ENCODE measurements around the gene COL23A1.
"Not testable (repeated sequence)": the region's sequence is repeated elsewhere in the genome, so short reads cannot be mapped to it uniquely, and the experiment has no call there.

Gene COL23A1

GRCh38 chr5:178381921-178382695, 208.1 kb downstream of the COL23A1 start:
- no peak overlapping the region for H3K27ac Mint-ChIP-seq
- H3K36me3 Mint-ChIP-seq (ENCODE audit: low read depth), result no peaks in the 10 kb centered on the region
- H3K4me1 Mint-ChIP-seq (ENCODE audit: low read depth), result no peaks in the 10 kb centered on the region

DNA sequence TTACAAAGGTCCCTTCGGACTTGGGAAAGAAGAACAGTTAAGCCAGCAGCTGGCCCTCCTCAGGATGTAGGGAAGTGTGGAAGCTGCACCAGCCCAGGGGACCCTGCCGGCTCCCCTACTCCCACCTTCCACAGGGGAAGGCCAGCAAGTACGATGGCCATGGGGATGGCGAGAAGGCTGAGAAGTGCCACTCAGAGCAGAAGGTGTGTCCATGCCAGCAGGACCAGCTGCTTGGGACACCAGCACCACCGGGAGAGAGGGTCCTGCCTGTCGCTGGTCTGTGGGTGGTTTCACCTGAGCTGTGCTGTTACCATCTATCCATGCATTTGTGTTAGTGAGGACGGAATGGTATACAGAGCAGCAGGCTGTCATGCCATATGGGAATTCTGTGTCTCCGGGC, 209.0 kb downstream of the COL23A1 start:
- Mint-ChIP-seq H3K36me3 (ENCODE audit: low read depth) (no peaks in the 10 kb centered on the region), H3K4me3 (no peak overlapping the region), H3K27me3 (ENCODE audit: low read depth) (no peaks in the 10 kb centered on the region), H3K27ac (no peak overlapping the region), H3K4me1 (ENCODE audit: low read depth) (no peaks in the 10 kb centered on the region), H3K9me3 (no peaks in the 10 kb centered on the region)

More at GRCh38 chr5:178381921-178382695, 208.1 kb downstream of the COL23A1 start:
- H3K9me3 Mint-ChIP-seq, result no peaks in the 10 kb centered on the region
- no peak overlapping the region for H3K4me3 Mint-ChIP-seq
- no peaks in the 10 kb centered on the region for H3K27me3 Mint-ChIP-seq (ENCODE audit: low read depth)

GRCh38 chr5:178380541-178381074, 209.6 kb downstream of the COL23A1 start:
- Mint-ChIP-seq H3K27ac (no peak overlapping the region), H3K36me3 (ENCODE audit: low read depth) (no peaks in the 10 kb centered on the region), H3K9me3 (no peaks in the 10 kb centered on the region), H3K27me3 (ENCODE audit: low read depth) (no peaks in the 10 kb centered on the region), H3K4me3 (no peak overlapping the region), H3K4me1 (ENCODE audit: low read depth) (no peaks in the 10 kb centered on the region)

DNA sequence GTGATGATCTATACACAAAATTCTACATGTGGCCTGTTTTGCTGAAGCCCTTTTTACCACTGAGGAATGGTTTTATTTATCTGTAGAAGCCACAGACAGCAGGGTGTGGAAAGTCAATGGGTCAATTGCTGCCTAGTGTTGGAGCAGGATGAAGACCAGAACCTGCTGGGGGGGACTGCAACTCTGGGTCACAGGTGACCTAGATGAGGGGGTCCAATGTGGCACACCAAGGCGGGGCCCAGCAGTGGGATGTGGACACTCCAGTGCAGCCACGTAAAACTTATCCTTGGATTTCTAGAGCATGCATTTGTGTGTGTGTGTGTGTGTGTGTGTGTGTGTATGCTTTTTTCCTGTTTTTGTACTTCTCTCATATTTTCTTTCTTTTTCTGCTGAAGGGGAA, 210.1 kb downstream of the COL23A1 start:
- Mint-ChIP-seq H3K27me3 (ENCODE audit: low read depth) (no peaks in the 10 kb centered on the region), H3K9me3 (no peaks in the 10 kb centered on the region), H3K36me3 (ENCODE audit: low read depth) (no peaks in the 10 kb centered on the region), H3K4me3 (no peak overlapping the region), H3K27ac (no peak overlapping the region), H3K4me1 (ENCODE audit: low read depth) (no peaks in the 10 kb centered on the region)

GRCh38 chr5:178378527-178379484, 211.4 kb downstream of the COL23A1 start:
- Mint-ChIP-seq H3K36me3 (ENCODE audit: low read depth) (no peaks in the 10 kb centered on the region), H3K9me3 (no peaks in the 10 kb centered on the region), H3K27me3 (ENCODE audit: low read depth) (no peaks in the 10 kb centered on the region), H3K27ac (no peak overlapping the region), H3K4me1 (ENCODE audit: low read depth) (no peaks in the 10 kb centered on the region), H3K4me3 (no peak overlapping the region)

- Mint-ChIP-seq H3K27me3 (ENCODE audit: low read depth) (no peaks in the 10 kb centered on the region), H3K9me3 (no peaks in the 10 kb centered on the region), H3K4me3 (no peak overlapping the region), H3K4me1 (ENCODE audit: low read depth) (no peaks in the 10 kb centered on the region), H3K36me3 (ENCODE audit: low read depth) (no peaks in the 10 kb centered on the region), H3K27ac (no peak overlapping the region)
Measured at GRCh38 chr5:178377583-178378270, 212.5 kb downstream of the COL23A1 start.

DNA sequence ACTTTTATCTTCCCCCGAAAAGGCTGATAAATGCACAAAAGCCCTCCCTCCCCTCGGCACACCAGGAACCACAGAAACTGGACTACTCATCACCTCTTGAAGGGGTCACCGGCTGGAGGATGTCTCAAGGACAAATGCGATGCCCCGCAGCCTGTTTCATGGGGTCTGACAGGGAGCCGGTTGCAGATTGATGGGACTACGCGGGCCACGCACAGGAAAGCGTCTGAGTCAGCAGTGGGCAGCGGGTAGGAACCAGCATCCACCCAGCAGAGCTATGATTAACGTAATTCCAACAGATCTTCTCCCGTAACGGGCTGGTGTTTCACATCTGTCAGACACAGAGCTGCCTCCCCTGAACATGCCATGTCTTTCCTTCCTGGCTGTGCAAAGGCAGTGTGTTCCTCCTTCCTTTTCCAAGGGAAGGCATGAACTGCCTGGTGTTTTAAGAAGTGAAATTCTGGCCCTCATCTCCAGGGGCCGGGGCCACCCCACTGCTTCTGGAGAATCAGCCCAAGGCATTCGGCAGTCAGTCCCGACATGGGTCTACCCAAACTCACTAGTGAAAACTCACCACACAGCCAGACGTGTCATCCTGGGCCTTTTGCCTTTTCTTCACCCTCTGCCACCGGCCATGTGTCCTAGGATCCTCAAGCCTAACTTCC, 213.1 kb downstream of the COL23A1 start:
- Mint-ChIP-seq H3K4me1 (ENCODE audit: low read depth) (no peaks in the 10 kb centered on the region), H3K27ac (no peak overlapping the region), H3K9me3 (no peaks in the 10 kb centered on the region), H3K4me3 (no peak overlapping the region), H3K36me3 (ENCODE audit: low read depth) (no peaks in the 10 kb centered on the region), H3K27me3 (ENCODE audit: low read depth) (no peaks in the 10 kb centered on the region)

DNA sequence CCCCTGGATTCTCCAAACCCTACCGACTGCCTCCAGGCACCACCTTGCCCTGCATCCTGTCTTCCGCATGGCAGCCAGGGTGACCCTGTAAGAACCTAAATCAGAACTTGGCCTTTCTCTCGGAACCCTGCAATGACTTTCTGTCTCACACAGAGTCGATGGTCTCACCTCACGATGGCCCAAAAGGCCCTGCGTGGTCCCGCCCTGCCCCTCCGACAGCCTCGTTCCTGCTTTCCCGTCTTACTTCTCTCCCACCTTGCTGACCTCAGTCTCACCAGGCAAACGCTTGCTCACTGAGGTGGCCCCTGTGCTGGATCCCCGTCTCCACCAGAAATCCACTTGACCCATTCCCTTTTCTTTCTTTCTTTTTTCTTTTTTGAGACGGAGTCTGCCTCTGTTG, 214.8 kb downstream of the COL23A1 start:
- Mint-ChIP-seq H3K27ac (no peak overlapping the region), H3K4me1 (ENCODE audit: low read depth) (no peaks in the 10 kb centered on the region), H3K9me3 (no peaks in the 10 kb centered on the region), H3K4me3 (no peak overlapping the region), H3K36me3 (ENCODE audit: low read depth) (no peaks in the 10 kb centered on the region), H3K27me3 (ENCODE audit: low read depth) (no peaks in the 10 kb centered on the region)

DNA sequence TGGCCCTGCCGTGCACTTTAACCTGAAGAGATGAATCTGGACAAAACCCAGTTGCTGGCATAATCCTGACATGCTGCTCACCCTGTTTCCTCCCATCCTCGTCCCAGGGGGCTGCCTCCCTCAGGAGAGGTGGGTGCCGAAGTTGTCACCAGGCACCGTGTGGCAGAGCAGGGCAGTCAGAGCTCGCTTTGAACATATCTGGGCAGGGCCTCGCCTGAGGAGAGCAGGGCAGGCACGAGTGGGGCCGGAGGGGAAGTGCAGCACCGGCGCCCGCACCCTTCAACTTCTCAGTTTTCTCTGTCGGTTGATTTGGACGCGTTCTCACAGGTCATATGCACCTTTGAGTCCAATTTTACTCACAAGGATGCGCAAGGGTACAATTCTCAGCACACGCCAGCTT, 216.5 kb downstream of the COL23A1 start:
- no peaks in the 10 kb centered on the region for H3K27me3 Mint-ChIP-seq (ENCODE audit: low read depth)
- no peak overlapping the region for H3K4me3 Mint-ChIP-seq
- H3K27ac Mint-ChIP-seq, result no peak overlapping the region
- H3K36me3 Mint-ChIP-seq (ENCODE audit: low read depth), result no peaks in the 10 kb centered on the region
- H3K9me3 Mint-ChIP-seq, result no peaks in the 10 kb centered on the region
- no peaks in the 10 kb centered on the region for H3K4me1 Mint-ChIP-seq (ENCODE audit: low read depth)

- Mint-ChIP-seq H3K9me3 (no peaks in the 10 kb centered on the region), H3K27ac (no peak overlapping the region), H3K27me3 (ENCODE audit: low read depth) (no peaks in the 10 kb centered on the region), H3K4me3 (no peak overlapping the region), H3K36me3 (ENCODE audit: low read depth) (no peaks in the 10 kb centered on the region), H3K4me1 (ENCODE audit: low read depth) (no peaks in the 10 kb centered on the region)
Measured at GRCh38 chr5:178372142-178372571, 218.0 kb downstream of the COL23A1 start.

DNA sequence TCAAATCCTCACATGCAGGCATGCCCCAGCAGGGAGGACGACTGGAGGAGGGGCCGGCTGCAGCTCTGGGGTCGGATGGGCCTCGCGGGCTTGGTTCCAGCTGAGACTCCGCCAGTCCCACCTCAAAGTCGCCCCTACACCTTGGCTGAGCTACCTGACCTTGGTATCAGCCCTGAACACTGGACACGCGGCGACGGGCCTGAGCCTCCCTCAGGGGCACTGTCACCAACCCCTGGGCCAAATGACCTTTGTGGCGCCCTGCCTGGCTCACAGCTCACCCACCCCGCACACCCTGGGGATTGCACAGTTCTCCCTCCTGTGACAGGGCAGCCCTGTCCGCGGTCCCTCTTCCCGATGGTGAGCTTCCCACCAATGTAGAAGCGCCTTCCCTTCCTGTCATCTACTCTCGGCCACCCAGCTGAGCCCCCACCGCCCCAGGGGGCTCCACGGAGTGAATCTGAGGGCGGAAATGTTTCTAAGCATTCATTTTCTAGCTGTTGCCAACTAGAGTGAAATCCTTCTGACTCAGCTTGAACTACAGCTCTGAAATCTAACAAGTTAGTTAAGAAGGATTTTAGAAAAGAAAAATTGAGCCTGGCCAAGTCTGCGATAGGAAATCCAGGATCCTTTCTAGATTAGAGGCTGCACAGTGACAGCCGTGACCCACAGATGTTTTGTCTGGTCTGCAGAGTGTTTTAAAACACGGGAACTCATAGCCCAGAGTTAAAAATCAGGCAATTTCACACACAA, 218.7 kb downstream of the COL23A1 start:
- H3K27ac Mint-ChIP-seq, result no peak overlapping the region
- H3K36me3 Mint-ChIP-seq (ENCODE audit: low read depth), result no peaks in the 10 kb centered on the region
- no peak overlapping the region for H3K4me3 Mint-ChIP-seq
- H3K9me3 Mint-ChIP-seq, result no peaks in the 10 kb centered on the region
- no peaks in the 10 kb centered on the region for H3K27me3 Mint-ChIP-seq (ENCODE audit: low read depth)
- H3K4me1 Mint-ChIP-seq (ENCODE audit: low read depth), result no peaks in the 10 kb centered on the region

- Mint-ChIP-seq H3K9me3 (no peaks in the 10 kb centered on the region), H3K27ac (no peak overlapping the region), H3K27me3 (ENCODE audit: low read depth) (no peaks in the 10 kb centered on the region), H3K4me3 (no peak overlapping the region), H3K4me1 (ENCODE audit: low read depth) (no peaks in the 10 kb centered on the region), H3K36me3 (ENCODE audit: low read depth) (no peaks in the 10 kb centered on the region)
Measured at GRCh38 chr5:178370102-178370501, 220.1 kb downstream of the COL23A1 start.

- H3K27ac Mint-ChIP-seq; H3K27me3 Mint-ChIP-seq (ENCODE audit: low read depth); H3K9me3 Mint-ChIP-seq: not testable (repeated sequence)
Measured at GRCh38 chr5:178369469-178369868, 220.7 kb downstream of the COL23A1 start.

More at GRCh38 chr5:178369469-178369868, 220.7 kb downstream of the COL23A1 start:
- H3K4me3 Mint-ChIP-seq; H3K36me3 Mint-ChIP-seq (ENCODE audit: low read depth); H3K4me1 Mint-ChIP-seq (ENCODE audit: low read depth): not testable (repeated sequence)
